ENCODE data around the gene AMPD3.
A peak's percentile ranks its signal among the peaks of the same experiment; 100 is the strongest.

Gene AMPD3

GRCh38 chr11:10488934-10489691 lies 34.0 kb downstream of the AMPD3 start:
- no peak for DNase-seq (ENCODE audit: low spot score)

DNA sequence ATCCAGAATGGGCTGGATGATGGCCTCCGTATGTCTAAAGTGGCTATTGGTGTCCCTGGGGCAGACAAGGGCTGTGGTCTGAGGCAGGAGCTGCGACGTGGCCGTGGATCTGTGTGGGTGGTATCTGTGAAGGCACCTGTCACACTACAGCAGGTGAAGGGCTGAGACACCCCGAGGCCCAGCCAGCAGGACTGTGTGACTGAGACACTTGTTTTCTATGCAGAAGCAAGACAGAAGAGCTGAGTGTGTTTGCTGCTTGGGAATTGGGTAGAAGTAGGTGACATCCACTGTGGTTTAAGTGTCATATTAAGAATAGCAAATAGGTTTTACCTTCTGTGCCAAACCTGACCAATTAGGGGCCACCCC lies 35.0 kb downstream of the AMPD3 start:
- no peak for DNase-seq (ENCODE audit: low spot score)

DNA sequence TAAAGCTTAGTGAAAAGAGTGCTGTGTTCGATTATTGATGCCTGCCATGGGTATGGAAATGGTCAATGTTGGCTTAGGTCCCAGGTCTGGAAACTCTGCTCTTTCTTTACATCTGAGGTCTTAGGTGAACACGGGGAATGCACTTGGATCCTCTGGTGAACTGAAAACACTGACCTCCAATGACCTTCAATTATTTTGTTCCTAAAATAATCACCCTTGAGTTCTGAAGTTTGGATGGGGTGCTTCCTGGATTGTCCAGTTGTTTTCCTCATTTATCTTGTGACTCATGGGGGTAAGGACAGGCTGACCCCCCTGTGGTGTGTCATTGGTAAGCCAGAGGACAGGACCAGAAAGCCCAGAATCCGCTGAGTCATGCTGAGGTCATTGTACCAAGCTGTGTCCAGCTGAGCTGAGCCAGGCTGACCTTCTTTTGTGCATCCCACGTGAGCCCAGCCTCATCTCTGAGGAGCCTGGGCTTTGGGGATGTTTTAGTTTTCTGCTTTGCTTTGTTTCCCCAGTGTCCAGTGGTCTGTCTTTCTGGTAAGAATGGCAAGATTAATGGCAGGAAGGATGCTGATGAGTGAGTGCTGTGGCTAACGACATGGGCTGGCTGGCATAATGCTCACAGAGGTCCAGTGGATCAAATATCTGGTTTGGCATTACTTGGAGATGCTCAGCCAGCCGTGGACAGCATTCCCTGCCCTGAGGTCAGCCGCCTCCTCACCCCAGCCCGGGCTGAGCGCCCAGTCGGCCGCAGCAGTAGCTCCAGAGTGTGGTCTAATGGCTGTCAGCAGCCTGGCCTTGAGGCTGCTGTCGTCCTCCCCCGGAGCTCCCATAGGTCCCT lies 35.6 kb downstream of the AMPD3 start:
- DNase-seq (ENCODE audit: low spot score): peak; percentile 94

GRCh38 chr11:10492084-10492483 lies 37.0 kb downstream of the AMPD3 start:
- no peak for DNase-seq (ENCODE audit: low spot score)

GRCh38 chr11:10493041-10493663 lies 38.1 kb downstream of the AMPD3 start:
- no peak for DNase-seq (ENCODE audit: low spot score)

- DNase-seq (ENCODE audit: low spot score): no peak
Observed at GRCh38 chr11:10494636-10495463, 39.8 kb downstream of the AMPD3 start.

DNA sequence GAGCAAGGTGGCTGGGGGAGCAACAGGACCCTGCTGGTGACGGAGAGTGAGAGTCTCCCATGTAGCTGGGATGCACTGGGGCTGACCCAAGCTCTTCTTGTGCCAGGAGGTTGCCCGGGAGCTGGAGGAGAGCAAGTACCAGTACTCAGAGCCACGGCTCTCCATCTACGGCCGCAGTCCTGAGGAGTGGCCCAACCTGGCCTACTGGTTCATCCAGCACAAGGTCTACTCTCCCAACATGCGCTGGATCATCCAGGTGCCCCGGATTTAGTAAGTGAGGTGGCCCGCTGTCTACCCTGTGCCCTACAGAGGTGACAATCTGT lies 40.4 kb downstream of the AMPD3 start:
- no peak for DNase-seq (ENCODE audit: low spot score)

GRCh38 chr11:10496296-10496936 lies 41.4 kb downstream of the AMPD3 start:
- no peak for DNase-seq (ENCODE audit: low spot score)

DNA sequence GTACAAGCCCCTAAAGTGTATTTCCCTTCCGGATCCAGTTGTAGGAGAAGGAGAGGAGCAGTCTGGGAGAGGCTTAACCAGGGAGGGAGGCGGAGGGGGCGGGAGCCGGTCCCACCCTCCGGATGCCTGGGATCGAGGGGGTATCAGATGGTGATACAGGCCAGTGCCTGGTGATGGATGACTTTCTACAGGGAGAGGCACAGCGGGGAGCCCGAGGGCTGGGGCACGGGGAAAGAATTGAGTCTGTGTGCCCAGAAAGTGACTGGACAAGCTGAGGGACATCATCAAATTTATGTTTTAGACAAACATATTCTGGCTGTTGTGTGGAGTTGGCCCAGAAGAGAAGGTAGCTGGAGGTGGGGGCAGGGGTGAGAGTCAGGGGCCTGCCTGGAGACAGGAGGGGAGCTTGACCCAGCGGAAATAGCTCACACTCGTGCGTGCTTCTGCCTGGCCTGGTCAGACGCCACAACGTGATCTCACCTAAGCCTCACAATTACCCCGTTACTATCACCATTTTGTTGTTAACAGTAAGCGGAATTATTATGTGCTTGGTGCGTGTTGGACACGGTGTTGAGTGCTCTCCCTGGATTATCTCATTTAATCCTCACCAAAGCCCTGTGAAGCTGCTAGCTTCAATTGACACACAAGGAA lies 42.4 kb downstream of the AMPD3 start:
- no peak for DNase-seq (ENCODE audit: low spot score)

GRCh38 chr11:10498022-10498400 lies 42.9 kb downstream of the AMPD3 start:
- DNase-seq (ENCODE audit: low spot score): no peak

GRCh38 chr11:10498426-10499250 lies 43.6 kb downstream of the AMPD3 start:
- no peak for DNase-seq (ENCODE audit: low spot score)

- DNase-seq (ENCODE audit: low spot score): no peak
Observed at GRCh38 chr11:10499452-10499851, 44.4 kb downstream of the AMPD3 start.

DNA sequence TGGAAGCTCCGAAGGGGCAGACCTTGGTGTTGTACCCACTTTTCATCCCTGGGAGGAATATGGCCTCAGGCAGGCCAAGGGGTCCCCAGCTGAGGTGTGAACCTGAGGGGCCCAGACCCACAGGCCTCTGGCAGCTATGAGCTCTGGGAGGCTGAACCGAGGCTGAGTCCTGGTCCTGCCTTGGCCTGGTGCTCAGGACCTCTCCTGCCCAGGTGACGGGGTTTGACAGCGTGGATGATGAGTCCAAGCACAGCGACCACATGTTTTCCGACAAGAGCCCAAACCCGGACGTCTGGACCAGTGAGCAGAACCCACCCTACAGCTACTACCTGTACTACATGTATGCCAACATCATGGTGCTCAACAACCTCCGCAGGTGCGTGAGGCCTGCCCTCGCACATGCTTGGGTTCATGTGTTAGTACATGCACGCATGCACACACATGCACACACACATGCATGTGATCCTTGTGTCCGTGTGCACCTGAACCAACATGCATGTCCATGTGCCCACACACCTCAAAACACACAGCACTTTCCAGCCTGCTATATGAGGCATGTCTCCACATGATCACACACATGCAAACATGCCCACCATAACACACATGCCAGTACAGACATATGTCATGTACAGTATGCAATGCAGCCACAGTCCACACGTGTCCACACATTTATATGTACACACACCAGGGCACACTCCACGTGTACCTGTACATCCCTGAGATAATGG lies 45.0 kb downstream of the AMPD3 start:
- DNase-seq (ENCODE audit: low spot score): no peak

DNA sequence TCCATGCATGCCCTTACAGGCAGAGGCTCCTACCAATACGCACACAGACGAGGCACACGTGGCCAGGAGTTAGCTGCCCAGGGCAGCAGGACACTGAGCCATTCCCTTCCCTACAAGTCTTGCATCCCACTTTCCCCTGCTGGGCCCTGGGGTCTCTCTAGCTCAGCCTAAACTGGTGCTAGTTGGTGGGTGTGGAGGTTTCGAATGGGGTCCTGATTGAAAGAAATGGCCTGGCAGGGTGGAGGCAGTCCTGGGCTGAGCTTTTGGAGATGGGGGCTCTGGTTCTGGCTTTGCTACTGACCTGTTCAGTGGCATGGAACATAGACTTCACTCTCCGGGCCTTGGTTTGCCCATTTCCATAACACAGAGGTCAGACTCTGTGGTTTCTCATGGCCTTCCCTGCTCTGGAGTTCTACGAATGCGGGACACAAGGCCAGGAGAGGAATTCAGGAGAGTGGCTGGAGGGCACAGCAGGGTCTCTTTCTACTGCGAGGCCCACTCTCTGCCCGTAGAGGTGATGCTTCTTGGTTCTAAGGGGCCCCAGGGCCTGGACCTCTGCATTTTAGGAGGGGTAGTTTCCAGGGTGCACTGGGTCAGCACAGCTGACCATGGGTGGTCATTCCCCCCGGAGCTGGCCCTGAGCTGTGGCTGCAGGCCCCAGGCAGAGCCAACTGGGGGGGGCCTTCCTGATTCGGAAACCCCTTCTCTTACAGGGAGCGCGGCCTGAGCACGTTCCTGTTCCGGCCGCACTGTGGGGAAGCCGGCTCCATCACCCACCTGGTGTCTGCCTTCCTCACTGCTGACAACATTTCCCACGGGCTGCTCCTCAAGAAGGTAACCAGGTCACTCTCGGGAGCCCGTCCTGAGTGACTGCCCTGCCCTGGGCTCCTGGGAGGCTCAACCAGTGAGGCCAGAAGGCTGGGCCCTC lies 46.0 kb downstream of the AMPD3 start:
- no peak for DNase-seq (ENCODE audit: low spot score)

DNA sequence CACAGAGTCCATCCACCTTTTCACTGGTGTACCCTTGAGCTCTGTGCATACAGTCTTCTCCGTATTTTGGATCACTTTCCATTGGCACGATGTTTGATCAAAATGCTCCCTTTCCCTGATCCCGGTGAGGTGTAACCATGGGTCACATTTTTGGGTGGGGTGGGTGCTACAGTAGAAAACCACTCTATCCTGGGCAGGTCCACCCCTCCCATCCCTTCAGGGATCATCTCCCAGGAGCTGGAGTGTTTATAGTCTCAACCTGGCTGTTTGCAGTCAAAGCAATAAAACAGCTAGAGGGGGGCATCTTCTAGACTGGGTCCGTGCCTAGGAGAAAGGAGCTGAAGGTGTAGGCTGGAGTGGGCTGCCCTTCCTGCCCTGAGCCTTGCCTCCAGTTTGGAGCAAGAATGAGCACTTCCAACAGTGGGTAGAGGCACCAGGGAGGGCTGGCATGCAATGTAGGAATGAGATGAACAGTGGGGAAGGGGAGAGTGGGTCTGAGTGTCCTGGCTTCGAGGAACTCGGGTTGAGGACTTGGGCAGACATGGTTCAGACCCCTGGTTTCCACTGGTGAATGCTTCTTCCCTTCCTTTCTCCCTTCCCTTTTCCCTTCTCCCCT lies 47.1 kb downstream of the AMPD3 start:
- DNase-seq (ENCODE audit: low spot score): no peak

GRCh38 chr11:10502770-10503169 lies 47.7 kb downstream of the AMPD3 start:
- no peak for DNase-seq (ENCODE audit: low spot score)

DNA sequence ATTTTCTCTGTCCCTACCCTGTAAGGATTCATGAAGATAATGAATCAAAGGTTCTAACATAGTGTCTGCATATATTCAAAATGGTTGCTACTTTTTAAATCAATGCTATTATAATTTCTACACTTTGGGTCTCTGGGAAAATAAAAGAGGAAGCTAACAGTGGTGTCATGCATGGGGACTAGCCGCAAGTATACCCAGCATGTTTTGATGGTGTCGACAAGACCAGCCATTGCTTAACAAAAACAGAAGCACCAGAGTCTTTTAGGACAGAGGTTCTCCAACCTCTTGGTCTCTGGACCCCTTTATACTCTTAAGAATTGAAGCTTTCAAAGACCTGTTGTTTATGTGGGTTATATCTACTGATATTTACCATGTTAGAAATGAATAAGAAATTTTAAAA lies 48.2 kb downstream of the AMPD3 start:
- DNase-seq (ENCODE audit: low spot score): no peak
